Mesodermal cell (in vitro differentiated cells): Measurements from ENCODE around the gene PPP2R3B.
"Not testable (repeated sequence)": the region's sequence is repeated elsewhere in the genome, so short reads cannot be mapped to it uniquely, and the experiment has no call there.

Experiments used
- H3K27ac ChIP-seq: 2 replicates; pipeline ENCODE4 v1.7.0; 2013; ENCODE audit warnings: mild to moderate bottlenecking, low read depth, low read length, moderate library complexity; ENCODE audit not compliant: severe bottlenecking
- H3K36me3 ChIP-seq: 2 replicates; pipeline ENCODE4 v1.7.1; 2013; ENCODE audit warnings: mild to moderate bottlenecking, low read length, moderate library complexity; ENCODE audit not compliant: control insufficient read depth, insufficient read depth
- H3K4me1 ChIP-seq: one replicate; pipeline ENCODE4 v1.7.1; 2013; ENCODE audit warnings: mild to moderate bottlenecking, low read length; ENCODE audit not compliant: insufficient read depth, control insufficient read depth, poor library complexity, severe bottlenecking
- H3K4me3 ChIP-seq: 2 replicates; pipeline ENCODE4 v1.7.0; 2013; ENCODE audit warnings: low read length, control low read depth, mild to moderate bottlenecking; ENCODE audit not compliant: insufficient read depth, poor library complexity, severe bottlenecking; ENCODE audit errors: extremely low read depth
- H3K9me3 ChIP-seq: 2 replicates; pipeline ENCODE4 v1.7.1; 2013; ENCODE audit warnings: mild to moderate bottlenecking, low read length, moderate library complexity; ENCODE audit not compliant: control insufficient read depth
- WGBS, 2 experiments: methylation state at CpG; one replicate each; pipeline ENCODE4 v1.1.5; 2013; ENCODE audit warnings: missing lambda C conversion rate in 2 of 2; ENCODE audit not compliant: insufficient coverage in 2 of 2; 5-methylcytosine and 5-hydroxymethylcytosine counted together

Gene PPP2R3B

GRCh38 chrX:351736-352135, 35.0 kb downstream of the PPP2R3B start:
- H3K27ac ChIP-seq, result no peak overlapping the region
- no peak overlapping the region for H3K4me3 ChIP-seq
- H3K36me3 ChIP-seq, result peaks cover 50% of the 10 kb centered on the region
- H3K4me1 ChIP-seq, result peaks cover 28% of the 10 kb centered on the region
- WGBS, 2 experiments, result 94 to 100% methylated on average over 4 to 6 of the region's 10 CpGs
- no peaks in the 10 kb centered on the region for H3K9me3 ChIP-seq

GRCh38 chrX:351324-351641, 35.4 kb downstream of the PPP2R3B start:
- H3K9me3 ChIP-seq, H3K27ac ChIP-seq, H3K4me3 ChIP-seq: not testable (repeated sequence)
- 88 to 97% methylated on average over 8 of the region's 13 CpGs for WGBS, 2 experiments
- Histone ChIP-seq H3K36me3 (peaks cover 50% of the 10 kb centered on the region), H3K4me1 (peaks cover 26% of the 10 kb centered on the region)

- Histone ChIP-seq H3K4me1 (peaks cover 26% of the 10 kb centered on the region), H3K4me3 (no peak overlapping the region), H3K27ac (no peak overlapping the region), H3K9me3 (no peaks in the 10 kb centered on the region), H3K36me3 (peaks cover 50% of the 10 kb centered on the region)
- 95 to 96% methylated on average over 58 to 61 of the region's 61 CpGs for WGBS, 2 experiments
Observed at GRCh38 chrX:350534-351323, 36.0 kb downstream of the PPP2R3B start.

- no peaks in the 10 kb centered on the region for H3K9me3 ChIP-seq
- 94% methylated on average over 19 to 20 of the region's 20 CpGs for WGBS, 2 experiments
- peaks cover 24% of the 10 kb centered on the region for H3K4me1 ChIP-seq
- H3K27ac ChIP-seq, result no peak overlapping the region
- peaks cover 52% of the 10 kb centered on the region for H3K36me3 ChIP-seq
- H3K4me3 ChIP-seq, result no peak overlapping the region
Observed at GRCh38 chrX:350148-350533, 36.6 kb downstream of the PPP2R3B start.

- peaks cover 20% of the 10 kb centered on the region for H3K4me1 ChIP-seq
- H3K27ac ChIP-seq, result no peak overlapping the region
- H3K9me3 ChIP-seq, result no peaks in the 10 kb centered on the region
- peaks cover 52% of the 10 kb centered on the region for H3K36me3 ChIP-seq
- WGBS, 2 experiments, result 88 to 90% methylated on average over 4 to 7 of the region's 10 CpGs
- H3K4me3 ChIP-seq, result no peak overlapping the region
Observed at GRCh38 chrX:349702-350101, 37.0 kb downstream of the PPP2R3B start.

GRCh38 chrX:349196-349595, 37.5 kb downstream of the PPP2R3B start:
- WGBS, 2 experiments, result 93 to 94% methylated on average over 16 to 17 of the region's 18 CpGs

GRCh38 chrX:348461-349117, 38.1 kb downstream of the PPP2R3B start:
- 88 to 100% methylated on average over 3 to 5 of the region's 11 CpGs for WGBS, 2 experiments
- Histone ChIP-seq H3K4me3 (no peak overlapping the region), H3K36me3 (peaks cover 53% of the 10 kb centered on the region), H3K27ac (peak overlapping the region; percentile 79), H3K9me3 (no peaks in the 10 kb centered on the region), H3K4me1 (peaks cover 20% of the 10 kb centered on the region)

More at GRCh38 chrX:349196-349595, 37.5 kb downstream of the PPP2R3B start:
- Histone ChIP-seq H3K36me3 (peaks cover 53% of the 10 kb centered on the region), H3K4me1 (peaks cover 20% of the 10 kb centered on the region), H3K9me3 (no peaks in the 10 kb centered on the region), H3K4me3 (no peak overlapping the region), H3K27ac (peak overlapping the region; percentile 79)

GRCh38 chrX:347351-348117, 39.2 kb downstream of the PPP2R3B start:
- no peak overlapping the region for H3K4me3 ChIP-seq
- H3K27ac ChIP-seq, result no peak overlapping the region
- H3K36me3 ChIP-seq, result peaks cover 47% of the 10 kb centered on the region
- WGBS, 2 experiments, result 96% methylated on average over 51 to 59 of the region's 59 CpGs
- H3K9me3 ChIP-seq, result no peaks in the 10 kb centered on the region
- H3K4me1 ChIP-seq, result peaks cover 20% of the 10 kb centered on the region

GRCh38 chrX:346034-346813, 40.5 kb downstream of the PPP2R3B start:
- Histone ChIP-seq H3K4me3 (no peak overlapping the region), H3K27ac (no peak overlapping the region), H3K4me1 (peaks cover 20% of the 10 kb centered on the region), H3K36me3 (peaks cover 52% of the 10 kb centered on the region), H3K9me3 (no peaks in the 10 kb centered on the region)
- WGBS, 2 experiments, result 94 to 97% methylated on average over 60 to 74 of the region's 75 CpGs
